HG02678 (cell line): ENCODE data around the gene CACNA2D1.

Source experiments
- ATAC-seq: cut with Tn5 transposase; IDR thresholded peaks from one replicate; pipeline ENCODE4 v1.9.1; 2021; ENCODE audit warnings: mild to moderate bottlenecking, moderate library complexity; ENCODE audit not compliant: unreplicated experiment

CACNA2D1 gene

GRCh38 chr7:82348251-82348650 lies 95.3 kb downstream of the CACNA2D1 start:
- no peak for ATAC-seq

- no peak for ATAC-seq
Observed at GRCh38 chr7:82347808-82348207, 95.8 kb downstream of the CACNA2D1 start.

GRCh38 chr7:82345886-82346285 lies 97.7 kb downstream of the CACNA2D1 start:
- ATAC-seq, result no peak

GRCh38 chr7:82343716-82344115 lies 99.9 kb downstream of the CACNA2D1 start:
- ATAC-seq, result no peak

GRCh38 chr7:82339958-82340357 lies 103.6 kb downstream of the CACNA2D1 start:
- ATAC-seq, result no peak

- no peak for ATAC-seq
Observed at GRCh38 chr7:82335927-82336326, 107.7 kb downstream of the CACNA2D1 start.

GRCh38 chr7:82335001-82335400 lies 108.6 kb downstream of the CACNA2D1 start:
- no peak for ATAC-seq

- ATAC-seq, result no peak
Observed at GRCh38 chr7:82331234-82331633, 112.3 kb downstream of the CACNA2D1 start.

GRCh38 chr7:82330706-82331215 lies 112.8 kb downstream of the CACNA2D1 start:
- no peak for ATAC-seq

- no peak for ATAC-seq
Observed at GRCh38 chr7:82327898-82328297, 115.7 kb downstream of the CACNA2D1 start.

GRCh38 chr7:82325416-82325815 lies 118.2 kb downstream of the CACNA2D1 start:
- ATAC-seq, result no peak

GRCh38 chr7:82323806-82324205 lies 119.8 kb downstream of the CACNA2D1 start:
- ATAC-seq, result no peak

GRCh38 chr7:82319674-82320118 lies 123.9 kb downstream of the CACNA2D1 start:
- no peak for ATAC-seq

- no peak for ATAC-seq
Observed at GRCh38 chr7:82318786-82319185, 124.8 kb downstream of the CACNA2D1 start.

- no peak for ATAC-seq
Observed at GRCh38 chr7:82317760-82318159, 125.8 kb downstream of the CACNA2D1 start.

GRCh38 chr7:82317257-82317721 lies 126.3 kb downstream of the CACNA2D1 start:
- no peak for ATAC-seq

GRCh38 chr7:82313269-82313668 lies 130.3 kb downstream of the CACNA2D1 start:
- ATAC-seq, result no peak

GRCh38 chr7:82312646-82313045 lies 130.9 kb downstream of the CACNA2D1 start:
- ATAC-seq, result no peak

GRCh38 chr7:82305347-82306005 lies 138.1 kb downstream of the CACNA2D1 start:
- ATAC-seq, result no peak

- no peak for ATAC-seq
Observed at GRCh38 chr7:82294865-82295264, 148.7 kb downstream of the CACNA2D1 start.

- no peak for ATAC-seq
Observed at GRCh38 chr7:82294382-82294784, 149.2 kb downstream of the CACNA2D1 start.

GRCh38 chr7:82293467-82293866 lies 150.1 kb downstream of the CACNA2D1 start:
- no peak for ATAC-seq

GRCh38 chr7:82291931-82292330 lies 151.6 kb downstream of the CACNA2D1 start:
- ATAC-seq, result no peak
